ENCODE measurements around the gene MIER2.

MIER2 gene

DNA sequence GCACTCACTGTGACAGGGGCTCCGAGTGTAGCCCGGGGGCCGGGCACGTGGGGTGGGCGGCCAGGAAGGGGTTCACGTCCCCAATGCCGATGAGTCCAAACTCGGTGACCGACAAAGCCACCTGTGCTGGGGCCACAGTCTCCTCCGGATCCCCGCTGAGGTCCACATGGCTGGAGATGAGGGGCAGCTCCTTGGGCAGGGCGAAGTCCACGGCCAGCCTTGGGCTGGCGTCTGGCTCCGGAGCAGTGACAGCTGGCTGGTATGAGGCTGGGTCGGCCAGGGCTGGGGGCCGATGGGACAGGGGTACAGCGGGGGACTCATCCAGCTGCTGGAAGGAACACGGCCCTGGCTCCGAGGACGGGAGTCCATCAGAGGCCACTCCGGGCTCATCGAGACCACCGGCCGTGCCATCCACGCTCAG, 37.5 kb downstream of the MIER2 start:
- Histone ChIP-seq H3K27ac (replicated peaks) (no peak overlapping the region), H3K27me3 (ENCODE audit: insufficient read depth, poor library complexity, severe bottlenecking) (no peaks in the 10 kb centered on the region), H3K4me3 (replicated peaks; ENCODE audit: insufficient read depth, low read length) (no peak overlapping the region)
- no peak for DNase-seq (ENCODE audit: low read depth in 1 of 2, low spot score in 1 of 2)
- TF ChIP-seq, protein P1, sequence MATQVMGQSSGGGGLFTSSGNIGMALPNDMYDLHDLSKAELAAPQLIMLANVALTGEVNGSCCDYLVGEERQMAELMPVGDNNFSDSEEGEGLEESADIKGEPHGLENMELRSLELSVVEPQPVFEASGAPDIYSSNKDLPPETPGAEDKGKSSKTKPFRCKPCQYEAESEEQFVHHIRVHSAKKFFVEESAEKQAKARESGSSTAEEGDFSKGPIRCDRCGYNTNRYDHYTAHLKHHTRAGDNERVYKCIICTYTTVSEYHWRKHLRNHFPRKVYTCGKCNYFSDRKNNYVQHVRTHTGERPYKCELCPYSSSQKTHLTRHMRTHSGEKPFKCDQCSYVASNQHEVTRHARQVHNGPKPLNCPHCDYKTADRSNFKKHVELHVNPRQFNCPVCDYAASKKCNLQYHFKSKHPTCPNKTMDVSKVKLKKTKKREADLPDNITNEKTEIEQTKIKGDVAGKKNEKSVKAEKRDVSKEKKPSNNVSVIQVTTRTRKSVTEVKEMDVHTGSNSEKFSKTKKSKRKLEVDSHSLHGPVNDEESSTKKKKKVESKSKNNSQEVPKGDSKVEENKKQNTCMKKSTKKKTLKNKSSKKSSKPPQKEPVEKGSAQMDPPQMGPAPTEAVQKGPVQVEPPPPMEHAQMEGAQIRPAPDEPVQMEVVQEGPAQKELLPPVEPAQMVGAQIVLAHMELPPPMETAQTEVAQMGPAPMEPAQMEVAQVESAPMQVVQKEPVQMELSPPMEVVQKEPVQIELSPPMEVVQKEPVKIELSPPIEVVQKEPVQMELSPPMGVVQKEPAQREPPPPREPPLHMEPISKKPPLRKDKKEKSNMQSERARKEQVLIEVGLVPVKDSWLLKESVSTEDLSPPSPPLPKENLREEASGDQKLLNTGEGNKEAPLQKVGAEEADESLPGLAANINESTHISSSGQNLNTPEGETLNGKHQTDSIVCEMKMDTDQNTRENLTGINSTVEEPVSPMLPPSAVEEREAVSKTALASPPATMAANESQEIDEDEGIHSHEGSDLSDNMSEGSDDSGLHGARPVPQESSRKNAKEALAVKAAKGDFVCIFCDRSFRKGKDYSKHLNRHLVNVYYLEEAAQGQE (IDR thresholded peaks at IDR 0.05; ENCODE audit: insufficient replicate concordance, low read depth) = no peak
- TF ChIP-seq POLR2AphosphoS5 (IDR thresholded peaks at IDR 0.05; ENCODE audit: low read depth) (no peak), CTCF (IDR thresholded peaks at IDR 0.05; ENCODE audit: insufficient read depth, low read length) (no peak), GABPA (IDR thresholded peaks at IDR 0.05; ENCODE audit: low read depth) (no peak), SPI1 (IDR thresholded peaks at IDR 0.05; ENCODE audit: borderline replicate concordance, low read depth) (no peak)

DNA sequence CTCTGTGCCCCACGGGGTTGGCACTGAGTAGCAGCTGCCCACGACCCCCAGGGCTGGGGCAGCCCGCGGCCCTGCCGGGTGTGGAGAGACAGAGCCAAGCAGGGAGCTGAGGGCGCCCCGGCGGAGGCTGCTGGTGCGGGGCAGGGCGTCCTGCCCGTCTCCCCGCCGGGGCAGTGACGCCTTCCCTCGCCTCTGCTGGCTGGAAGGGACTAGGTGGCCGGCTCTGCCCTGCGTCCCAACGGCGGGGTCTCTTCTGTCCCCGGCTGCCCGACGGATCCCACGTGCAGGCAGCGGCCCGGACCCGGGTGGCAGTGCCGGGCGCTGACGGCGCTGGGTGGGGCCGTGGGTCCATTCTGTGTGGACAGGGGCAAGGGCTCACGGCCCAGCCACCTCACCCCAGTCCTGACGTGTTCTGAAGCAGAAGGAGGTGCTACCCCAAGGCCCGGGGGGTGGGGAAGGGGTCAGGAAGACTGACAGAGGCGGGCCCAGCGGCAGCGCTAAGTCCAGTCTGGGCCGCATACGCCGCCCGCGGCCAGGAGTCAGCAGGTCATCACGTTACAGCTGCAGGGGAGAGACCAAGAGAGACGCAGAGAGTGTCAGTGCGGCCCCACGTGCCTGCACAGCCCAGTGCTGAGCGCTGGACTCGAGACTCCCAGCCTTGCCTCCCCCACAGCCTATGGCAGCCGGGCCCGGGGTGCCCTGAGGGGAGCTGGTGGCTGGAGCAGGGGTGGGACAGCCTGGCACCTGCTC, 38.3 kb downstream of the MIER2 start:
- TF ChIP-seq GABPA (IDR thresholded peaks at IDR 0.05; ENCODE audit: low read depth) (no peak), CTCF (IDR thresholded peaks at IDR 0.05; ENCODE audit: insufficient read depth, low read length) (no peak), POLR2AphosphoS5 (IDR thresholded peaks at IDR 0.05; ENCODE audit: low read depth) (no peak), SPI1 (IDR thresholded peaks at IDR 0.05; ENCODE audit: borderline replicate concordance, low read depth) (no peak)
- TF ChIP-seq, protein P1 (IDR thresholded peaks at IDR 0.05; ENCODE audit: insufficient replicate concordance, low read depth) = no peak
- no peak overlapping the region for H3K4me3 ChIP-seq (replicated peaks; ENCODE audit: insufficient read depth, low read length)
- no peak for DNase-seq (ENCODE audit: low read depth in 1 of 2, low spot score in 1 of 2)
- H3K27ac ChIP-seq (replicated peaks) = no peak overlapping the region
- H3K27me3 ChIP-seq (ENCODE audit: insufficient read depth, poor library complexity, severe bottlenecking) = no peaks in the 10 kb centered on the region

GRCh38 chr19:305240-306150, 39.1 kb downstream of the MIER2 start:
- no peak for DNase-seq (ENCODE audit: low read depth in 1 of 2, low spot score in 1 of 2)
- TF ChIP-seq, protein P1 (IDR thresholded peaks at IDR 0.05; ENCODE audit: insufficient replicate concordance, low read depth) = no peak
- TF ChIP-seq POLR2AphosphoS5 (IDR thresholded peaks at IDR 0.05; ENCODE audit: low read depth) (no peak), SPI1 (IDR thresholded peaks at IDR 0.05; ENCODE audit: borderline replicate concordance, low read depth) (no peak), GABPA (IDR thresholded peaks at IDR 0.05; ENCODE audit: low read depth) (no peak), CTCF (IDR thresholded peaks at IDR 0.05; ENCODE audit: insufficient read depth, low read length) (no peak)
- Histone ChIP-seq H3K27me3 (ENCODE audit: insufficient read depth, poor library complexity, severe bottlenecking) (no peaks in the 10 kb centered on the region), H3K27ac (replicated peaks) (no peak overlapping the region), H3K4me3 (replicated peaks; ENCODE audit: insufficient read depth, low read length) (no peak overlapping the region)
